HepG2 (cell line): ENCODE results near the gene CRIP1. TPM values are rescaled to one million over a fixed set of nuclear protein-coding genes. Genes with fewer than 3 reads are reported as not detected.

Experiments used
- ARNT2 ChIP-seq: sonication (generic); formaldehyde crosslinking; IDR thresholded peaks from 2 replicates; pipeline ENCODE4 v1.8.0; 2022; ENCODE audit warnings: mild to moderate bottlenecking, low read depth, missing genetic modification reagents, moderate library complexity
- EEA1 ChIP-seq: sonication (generic); formaldehyde crosslinking; IDR thresholded peaks from 2 replicates; pipeline ENCODE4 v1.5.1; 2020; ENCODE audit warnings: mild to moderate bottlenecking, missing genetic modification reagents, borderline replicate concordance
- HMGA1 ChIP-seq: sonication (generic); formaldehyde crosslinking; conservative IDR thresholded peaks from 2 replicates; pipeline ENCODE4 v1.4.0; 2020; ENCODE audit warnings: missing genetic modification reagents
- MAFG ChIP-seq: sonication (generic); formaldehyde crosslinking; IDR thresholded peaks from 2 replicates; pipeline ENCODE4 v1.5.1; 2020; ENCODE audit warnings: mild to moderate bottlenecking, missing genetic modification reagents
- MIXL1 ChIP-seq: IDR thresholded peaks from 2 replicates; pipeline ENCODE4 v1.6.1; 2016
- NFRKB ChIP-seq: fragments of 450-650 bp; IDR thresholded peaks from 2 replicates; pipeline ENCODE4 v1.6.1; 2017
- SP1 ChIP-seq, 2 experiments: fragments of 450-650 bp in 1 of 2; sonication (generic) in 1 of 2; formaldehyde crosslinking in 1 of 2; IDR thresholded peaks; 2 replicates each; pipeline versions ENCODE4 v1.4.0 to v1.6.1; 2016 to 2020; ENCODE audit warnings: missing genetic modification reagents in 1 of 2
- ZNF234 ChIP-seq: sonication (generic); formaldehyde crosslinking; conservative IDR thresholded peaks from 2 replicates; pipeline ENCODE4 v1.5.1; 2020; ENCODE audit warnings: mild to moderate bottlenecking, missing genetic modification reagents
- ZNF33B ChIP-seq: sonication (generic); formaldehyde crosslinking; IDR thresholded peaks from 2 replicates; pipeline ENCODE4 v1.5.1; 2020; ENCODE audit warnings: mild to moderate bottlenecking, missing genetic modification reagents
- ZNF446 ChIP-seq: sonication (generic); formaldehyde crosslinking; IDR thresholded peaks from 2 replicates; pipeline ENCODE4 v1.5.0; 2020; ENCODE audit warnings: mild to moderate bottlenecking, missing genetic modification reagents
- ZSCAN25 ChIP-seq: sonication (generic); formaldehyde crosslinking; IDR thresholded peaks from 2 replicates; pipeline ENCODE4 v1.8.0; 2022; ENCODE audit warnings: mild to moderate bottlenecking, missing genetic modification reagents
- polyA plus RNA-seq, 8 experiments: library from polyadenylated mRNA; depleted of rRNA in 3 of 8; stranded (reverse) in 7 of 8; unstranded in 1 of 8; fragments of >200 nt; fragmentation: Illumina TruSeq in 4 of 8; extraction: Trizol in 4 of 8; gene quantifications; 2 replicates each; pipeline versions ENCODE4 v1.2.1 to v1.2.3, GENCODE V29; 2011 to 2016; ENCODE audit warnings: low read depth in 4 of 8, missing spikeins in 1 of 8, mixed read lengths in 1 of 8; ENCODE audit not compliant: insufficient read depth in 1 of 8
- total RNA-seq, 5 experiments: library from RNA; depleted of rRNA; stranded (reverse); fragments of >200 nt; fragmentation: Illumina TruSeq; extraction: Trizol; gene quantifications; 2 replicates each; pipeline ENCODE4 v1.2.3, GENCODE V29; 2016; ENCODE audit warnings: low read depth in 1 of 5
- TF ChIP-seq, protein P1 (sequence below): sonication (generic); formaldehyde crosslinking; IDR thresholded peaks from 2 replicates; pipeline ENCODE4 v1.4.0; 2020; ENCODE audit warnings: missing genetic modification reagents
- TF ChIP-seq, protein P2 (sequence below): sonication (generic); formaldehyde crosslinking; conservative IDR thresholded peaks from 2 replicates; pipeline ENCODE4 v1.4.0; 2020; ENCODE audit warnings: mild to moderate bottlenecking, missing genetic modification reagents, moderate library complexity
- TF ChIP-seq, protein P3 (sequence below): IDR thresholded peaks from 2 replicates; pipeline ENCODE4 v1.6.1; 2016; ENCODE audit warnings: missing compliant biosample characterization, missing genetic modification reagents, borderline replicate concordance
- TF ChIP-seq, protein P4 (sequence below): sonication (generic); formaldehyde crosslinking; conservative IDR thresholded peaks from 2 replicates; pipeline ENCODE4 v1.8.0; 2022; ENCODE audit warnings: mild to moderate bottlenecking, moderate library complexity, missing genetic modification reagents
- TF ChIP-seq, protein P5 (sequence below): sonication (generic); formaldehyde crosslinking; IDR thresholded peaks from 2 replicates; pipeline ENCODE4 v1.9.0; 2021; ENCODE audit warnings: missing genetic modification reagents, borderline replicate concordance

The CRIP1 gene
- total and polyA plus RNA-seq, 2 of the 13 experiments (the other 11 are each of a cell fraction or from before 2014, with no cell fraction given) = 53.9 to 59.5 TPM

DNA sequence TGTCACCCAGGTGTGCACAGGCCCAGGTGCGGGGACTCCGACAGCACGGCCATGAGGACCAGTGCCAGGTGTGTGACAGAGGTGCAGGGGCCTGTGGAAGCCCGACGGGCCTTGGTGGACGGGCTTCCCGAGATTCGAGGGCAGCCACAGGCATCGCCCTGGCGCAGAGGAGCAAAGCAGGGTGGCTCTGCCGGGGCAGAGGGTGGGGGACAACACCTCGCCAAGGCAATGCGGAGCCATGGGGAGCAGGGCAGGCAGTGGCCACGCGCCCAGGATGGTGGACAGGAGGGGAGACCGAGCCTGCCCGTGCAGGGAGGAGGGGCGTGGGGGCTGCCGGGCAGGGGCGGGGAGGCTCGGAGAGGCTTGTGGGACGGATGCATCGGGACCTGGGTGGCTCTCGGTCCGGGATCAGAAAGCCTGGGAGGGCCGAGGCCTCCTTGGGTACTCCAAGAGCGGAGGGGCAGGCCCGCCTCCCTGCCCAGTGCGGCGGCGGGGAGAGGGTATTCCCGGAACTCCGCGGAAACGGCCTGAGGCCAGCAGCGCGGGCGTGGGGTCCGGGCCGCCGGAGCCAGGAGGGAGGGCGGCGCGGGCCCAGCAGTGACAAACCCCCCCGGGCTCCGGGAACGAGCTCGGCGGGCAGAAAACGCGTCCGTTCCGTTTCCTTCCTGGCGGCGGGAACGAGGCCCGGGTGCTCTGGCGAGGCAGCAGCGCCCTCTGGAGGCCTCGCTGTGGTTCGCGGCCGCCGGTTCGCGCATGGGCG, 41.3 kb downstream of the CRIP1 start (continued):
- TF ChIP-seq, protein P1, sequence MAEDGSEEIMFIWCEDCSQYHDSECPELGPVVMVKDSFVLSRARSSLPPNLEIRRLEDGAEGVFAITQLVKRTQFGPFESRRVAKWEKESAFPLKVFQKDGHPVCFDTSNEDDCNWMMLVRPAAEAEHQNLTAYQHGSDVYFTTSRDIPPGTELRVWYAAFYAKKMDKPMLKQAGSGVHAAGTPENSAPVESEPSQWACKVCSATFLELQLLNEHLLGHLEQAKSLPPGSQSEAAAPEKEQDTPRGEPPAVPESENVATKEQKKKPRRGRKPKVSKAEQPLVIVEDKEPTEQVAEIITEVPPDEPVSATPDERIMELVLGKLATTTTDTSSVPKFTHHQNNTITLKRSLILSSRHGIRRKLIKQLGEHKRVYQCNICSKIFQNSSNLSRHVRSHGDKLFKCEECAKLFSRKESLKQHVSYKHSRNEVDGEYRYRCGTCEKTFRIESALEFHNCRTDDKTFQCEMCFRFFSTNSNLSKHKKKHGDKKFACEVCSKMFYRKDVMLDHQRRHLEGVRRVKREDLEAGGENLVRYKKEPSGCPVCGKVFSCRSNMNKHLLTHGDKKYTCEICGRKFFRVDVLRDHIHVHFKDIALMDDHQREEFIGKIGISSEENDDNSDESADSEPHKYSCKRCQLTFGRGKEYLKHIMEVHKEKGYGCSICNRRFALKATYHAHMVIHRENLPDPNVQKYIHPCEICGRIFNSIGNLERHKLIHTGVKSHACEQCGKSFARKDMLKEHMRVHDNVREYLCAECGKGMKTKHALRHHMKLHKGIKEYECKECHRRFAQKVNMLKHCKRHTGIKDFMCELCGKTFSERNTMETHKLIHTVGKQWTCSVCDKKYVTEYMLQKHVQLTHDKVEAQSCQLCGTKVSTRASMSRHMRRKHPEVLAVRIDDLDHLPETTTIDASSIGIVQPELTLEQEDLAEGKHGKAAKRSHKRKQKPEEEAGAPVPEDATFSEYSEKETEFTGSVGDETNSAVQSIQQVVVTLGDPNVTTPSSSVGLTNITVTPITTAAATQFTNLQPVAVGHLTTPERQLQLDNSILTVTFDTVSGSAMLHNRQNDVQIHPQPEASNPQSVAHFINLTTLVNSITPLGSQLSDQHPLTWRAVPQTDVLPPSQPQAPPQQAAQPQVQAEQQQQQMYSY (CRISPR knock-in tag) = peak; percentile 37; the same call in 1 of the 2 replicates
- TF ChIP-seq ZNF446 (CRISPR knock-in tag) (no peak), ARNT2 (CRISPR knock-in tag) (peak; percentile 59; the same call in 1 of the 2 replicates), ZNF234 (CRISPR knock-in tag) (peak; percentile 77; the same call in 1 of the 2 replicates), MIXL1 (CRISPR knock-in tag) (no peak), MAFG (CRISPR knock-in tag) (no peak), HMGA1 (CRISPR knock-in tag) (no peak), ZSCAN25 (CRISPR knock-in tag) (peak; percentile 41; the same call in 1 of the 2 replicates), EEA1 (no peak), NFRKB (no peak), SP1 (IDR thresholded peaks at IDR 0.05) (no peak), SP1 (CRISPR knock-in tag; IDR thresholded peaks at IDR 0.05) (0 out of 2 replicates have a peak, but pooled peaks have one; percentile 27), ZNF33B (CRISPR knock-in tag) (no peak)
- TF ChIP-seq, protein P2, sequence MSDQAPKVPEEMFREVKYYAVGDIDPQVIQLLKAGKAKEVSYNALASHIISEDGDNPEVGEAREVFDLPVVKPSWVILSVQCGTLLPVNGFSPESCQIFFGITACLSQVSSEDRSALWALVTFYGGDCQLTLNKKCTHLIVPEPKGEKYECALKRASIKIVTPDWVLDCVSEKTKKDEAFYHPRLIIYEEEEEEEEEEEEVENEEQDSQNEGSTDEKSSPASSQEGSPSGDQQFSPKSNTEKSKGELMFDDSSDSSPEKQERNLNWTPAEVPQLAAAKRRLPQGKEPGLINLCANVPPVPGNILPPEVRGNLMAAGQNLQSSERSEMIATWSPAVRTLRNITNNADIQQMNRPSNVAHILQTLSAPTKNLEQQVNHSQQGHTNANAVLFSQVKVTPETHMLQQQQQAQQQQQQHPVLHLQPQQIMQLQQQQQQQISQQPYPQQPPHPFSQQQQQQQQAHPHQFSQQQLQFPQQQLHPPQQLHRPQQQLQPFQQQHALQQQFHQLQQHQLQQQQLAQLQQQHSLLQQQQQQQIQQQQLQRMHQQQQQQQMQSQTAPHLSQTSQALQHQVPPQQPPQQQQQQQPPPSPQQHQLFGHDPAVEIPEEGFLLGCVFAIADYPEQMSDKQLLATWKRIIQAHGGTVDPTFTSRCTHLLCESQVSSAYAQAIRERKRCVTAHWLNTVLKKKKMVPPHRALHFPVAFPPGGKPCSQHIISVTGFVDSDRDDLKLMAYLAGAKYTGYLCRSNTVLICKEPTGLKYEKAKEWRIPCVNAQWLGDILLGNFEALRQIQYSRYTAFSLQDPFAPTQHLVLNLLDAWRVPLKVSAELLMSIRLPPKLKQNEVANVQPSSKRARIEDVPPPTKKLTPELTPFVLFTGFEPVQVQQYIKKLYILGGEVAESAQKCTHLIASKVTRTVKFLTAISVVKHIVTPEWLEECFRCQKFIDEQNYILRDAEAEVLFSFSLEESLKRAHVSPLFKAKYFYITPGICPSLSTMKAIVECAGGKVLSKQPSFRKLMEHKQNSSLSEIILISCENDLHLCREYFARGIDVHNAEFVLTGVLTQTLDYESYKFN (CRISPR knock-in tag) = no peak
- TF ChIP-seq, protein P3, sequence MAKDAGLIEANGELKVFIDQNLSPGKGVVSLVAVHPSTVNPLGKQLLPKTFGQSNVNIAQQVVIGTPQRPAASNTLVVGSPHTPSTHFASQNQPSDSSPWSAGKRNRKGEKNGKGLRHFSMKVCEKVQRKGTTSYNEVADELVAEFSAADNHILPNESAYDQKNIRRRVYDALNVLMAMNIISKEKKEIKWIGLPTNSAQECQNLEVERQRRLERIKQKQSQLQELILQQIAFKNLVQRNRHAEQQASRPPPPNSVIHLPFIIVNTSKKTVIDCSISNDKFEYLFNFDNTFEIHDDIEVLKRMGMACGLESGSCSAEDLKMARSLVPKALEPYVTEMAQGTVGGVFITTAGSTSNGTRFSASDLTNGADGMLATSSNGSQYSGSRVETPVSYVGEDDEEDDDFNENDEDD (CRISPR knock-in tag) = peak; percentile 84
- TF ChIP-seq, protein P4, sequence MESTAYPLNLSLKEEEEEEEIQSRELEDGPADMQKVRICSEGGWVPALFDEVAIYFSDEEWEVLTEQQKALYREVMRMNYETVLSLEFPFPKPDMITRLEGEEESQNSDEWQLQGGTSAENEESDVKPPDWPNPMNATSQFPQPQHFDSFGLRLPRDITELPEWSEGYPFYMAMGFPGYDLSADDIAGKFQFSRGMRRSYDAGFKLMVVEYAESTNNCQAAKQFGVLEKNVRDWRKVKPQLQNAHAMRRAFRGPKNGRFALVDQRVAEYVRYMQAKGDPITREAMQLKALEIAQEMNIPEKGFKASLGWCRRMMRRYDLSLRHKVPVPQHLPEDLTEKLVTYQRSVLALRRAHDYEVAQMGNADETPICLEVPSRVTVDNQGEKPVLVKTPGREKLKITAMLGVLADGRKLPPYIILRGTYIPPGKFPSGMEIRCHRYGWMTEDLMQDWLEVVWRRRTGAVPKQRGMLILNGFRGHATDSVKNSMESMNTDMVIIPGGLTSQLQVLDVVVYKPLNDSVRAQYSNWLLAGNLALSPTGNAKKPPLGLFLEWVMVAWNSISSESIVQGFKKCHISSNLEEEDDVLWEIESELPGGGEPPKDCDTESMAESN (CRISPR knock-in tag) = peak; percentile 77
- TF ChIP-seq, protein P5, sequence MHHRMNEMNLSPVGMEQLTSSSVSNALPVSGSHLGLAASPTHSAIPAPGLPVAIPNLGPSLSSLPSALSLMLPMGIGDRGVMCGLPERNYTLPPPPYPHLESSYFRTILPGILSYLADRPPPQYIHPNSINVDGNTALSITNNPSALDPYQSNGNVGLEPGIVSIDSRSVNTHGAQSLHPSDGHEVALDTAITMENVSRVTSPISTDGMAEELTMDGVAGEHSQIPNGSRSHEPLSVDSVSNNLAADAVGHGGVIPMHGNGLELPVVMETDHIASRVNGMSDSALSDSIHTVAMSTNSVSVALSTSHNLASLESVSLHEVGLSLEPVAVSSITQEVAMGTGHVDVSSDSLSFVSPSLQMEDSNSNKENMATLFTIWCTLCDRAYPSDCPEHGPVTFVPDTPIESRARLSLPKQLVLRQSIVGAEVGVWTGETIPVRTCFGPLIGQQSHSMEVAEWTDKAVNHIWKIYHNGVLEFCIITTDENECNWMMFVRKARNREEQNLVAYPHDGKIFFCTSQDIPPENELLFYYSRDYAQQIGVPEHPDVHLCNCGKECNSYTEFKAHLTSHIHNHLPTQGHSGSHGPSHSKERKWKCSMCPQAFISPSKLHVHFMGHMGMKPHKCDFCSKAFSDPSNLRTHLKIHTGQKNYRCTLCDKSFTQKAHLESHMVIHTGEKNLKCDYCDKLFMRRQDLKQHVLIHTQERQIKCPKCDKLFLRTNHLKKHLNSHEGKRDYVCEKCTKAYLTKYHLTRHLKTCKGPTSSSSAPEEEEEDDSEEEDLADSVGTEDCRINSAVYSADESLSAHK = no peak
